LNCAP (cell line): Measurements from ENCODE around the gene NBL1.

Experiments
- CTCF ChIP-seq: fragments of 450-650 bp; IDR thresholded peaks from 2 replicates; pipeline ENCODE4 v1.5.1; 2017; ENCODE audit warnings: mild to moderate bottlenecking

Gene NBL1

DNA sequence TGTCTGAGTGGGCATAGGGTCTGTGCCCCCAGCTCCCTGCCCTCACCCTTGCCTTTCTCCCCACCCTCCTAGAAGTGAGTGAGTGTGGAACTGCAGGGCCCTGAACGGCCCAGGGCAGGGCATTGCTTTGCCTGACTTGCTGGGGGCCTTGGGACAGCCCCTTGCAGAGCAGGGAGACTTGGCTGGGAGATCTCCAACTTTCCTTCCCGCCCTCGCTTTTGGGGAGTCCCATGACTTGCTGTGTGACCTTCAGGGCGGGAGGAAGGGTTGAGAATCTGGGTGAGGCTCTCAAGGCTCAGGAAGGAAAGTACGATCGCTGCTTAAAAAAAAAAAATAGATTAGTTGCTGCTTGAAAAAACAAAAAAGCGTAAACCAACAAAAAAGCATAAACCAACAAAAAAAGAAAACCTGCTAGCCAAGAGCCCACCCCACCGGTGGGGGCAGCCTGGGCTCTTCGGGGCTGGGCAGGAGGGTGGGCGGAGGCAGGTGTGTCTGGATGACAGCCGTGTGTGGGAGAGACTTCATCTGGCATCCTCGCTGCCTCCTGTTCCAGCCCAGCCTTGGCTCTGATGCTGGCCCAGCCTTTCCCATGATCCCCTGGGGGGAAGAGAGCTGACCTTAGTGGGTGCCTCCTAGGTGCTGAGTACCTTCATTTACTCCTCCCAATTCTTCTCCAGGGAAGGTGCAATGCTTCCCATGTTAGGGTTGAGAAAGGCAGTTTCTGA is 6.5 kb downstream of the NBL1 start:
- no peak for TF ChIP-seq CTCF

- TF ChIP-seq CTCF, result peak; percentile 57
These were observed 7.1 kb downstream of the NBL1 start for GRCh38 chr1:19651141-19651737.

- TF ChIP-seq CTCF, result no peak
These were observed 10.3 kb downstream of the NBL1 start for GRCh38 chr1:19654386-19654785.

GRCh38 chr1:19654886-19655717 is 11.0 kb downstream of the NBL1 start:
- TF ChIP-seq CTCF, result no peak

DNA sequence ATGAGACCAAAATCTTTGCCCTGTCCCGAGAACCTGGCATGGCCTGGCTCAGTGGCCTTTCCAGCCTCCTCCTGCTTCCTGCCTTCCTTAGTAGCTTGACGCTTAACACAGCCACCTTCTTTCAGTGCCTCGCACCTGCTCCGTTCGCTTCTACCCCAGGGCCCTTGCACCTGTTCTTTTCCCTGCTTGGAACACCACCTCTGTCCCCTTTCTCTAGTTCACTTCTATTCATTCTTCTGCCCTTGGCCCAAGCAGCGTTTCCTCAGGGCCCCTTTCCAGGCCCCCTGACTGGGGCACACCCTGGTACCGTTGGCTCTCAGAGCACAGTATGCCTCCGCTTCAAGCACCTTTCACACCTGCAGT is 11.6 kb downstream of the NBL1 start:
- no peak for TF ChIP-seq CTCF

DNA sequence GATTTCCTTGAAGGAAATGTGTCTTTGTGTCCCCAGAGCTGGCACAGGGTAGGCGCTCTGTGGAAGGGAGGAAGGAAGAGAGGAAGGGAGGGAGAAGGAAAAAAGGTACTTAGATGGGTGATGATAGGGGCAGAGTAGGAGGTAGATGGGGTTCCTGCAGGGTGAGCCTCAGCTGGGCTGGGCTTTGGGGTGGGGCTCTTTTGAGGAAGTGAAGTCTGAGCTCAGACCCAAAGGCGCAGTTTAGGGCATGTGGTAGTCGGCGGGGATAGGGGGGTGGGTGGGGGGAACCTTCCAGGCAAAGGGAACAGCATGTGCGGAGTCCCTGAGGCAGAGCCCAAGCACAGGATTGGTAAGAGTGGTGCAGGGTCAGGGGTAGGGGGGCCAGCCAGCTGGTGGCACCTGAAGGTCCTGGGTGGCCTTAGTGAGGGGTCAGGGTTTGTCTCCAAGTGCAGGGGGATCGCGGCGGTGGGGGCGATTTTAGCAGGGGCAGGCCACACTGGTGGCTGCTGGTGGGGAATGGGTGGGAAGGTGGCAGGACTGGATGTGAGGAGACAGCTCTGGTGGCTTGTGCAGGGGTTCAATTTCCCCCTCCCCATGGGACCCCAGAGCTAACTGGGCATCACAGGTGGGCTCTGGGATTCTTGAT is 12.1 kb downstream of the NBL1 start:
- no peak for TF ChIP-seq CTCF

GRCh38 chr1:19656780-19657466 is 12.8 kb downstream of the NBL1 start:
- no peak for TF ChIP-seq CTCF
